GM12878 (cell line): ENCODE measurements around the gene CASP10. TPM values are rescaled to one million over a fixed set of nuclear protein-coding genes. Genes with fewer than 3 reads are reported as not detected.

Experiments used
- ATAC-seq: fragments of 200-7000 bp; cut with Tn5 transposase; 3 replicates; pipeline ENCODE4 v1.9.1; 2020; ENCODE audit warnings: mild to moderate bottlenecking, moderate library complexity
- BruUV-seq: library from RNA; stranded (reverse); fragments of 400-500 nt; replicated peaks from 2 replicates; lab custom pipeline; 2021; lab: Mats Ljungman, UMichigan
- CTCF ChIA-PET: fragments of 300-600 bp; sonication (Branson Sonifier 250); formaldehyde crosslinking; extraction: SDS; loops from one replicate; lab custom pipeline; 2021; ENCODE audit warnings: inconsistent platforms; lab: Yijun Ruan, JAX
- POLR2A ChIA-PET: fragments of 350-600 bp; formaldehyde crosslinking; extraction: SDS; loops from one replicate; lab custom pipeline; 2021; ENCODE audit warnings: inconsistent platforms; lab: Charles Lee
- RAD21 ChIA-PET: fragments of 300-600 bp; sonication (Branson Sonifier 250); formaldehyde crosslinking; loops from one replicate; lab custom pipeline; 2023; ENCODE audit warnings: antibody characterized with exemption; ENCODE audit not compliant: unreplicated experiment; lab: Charles Lee
- SMC1A ChIA-PET: fragments of 300-600 bp; sonication (Branson Sonifier 250); formaldehyde crosslinking; loops from one replicate; lab custom pipeline; 2023; ENCODE audit not compliant: unreplicated experiment, uncharacterized antibody; lab: Charles Lee
- DNase-seq: peaks from one replicate; pipeline ENCODE4 v3.0.0-alpha.2; 2011; ENCODE audit warnings: low read depth, low spot score
- FAIRE-seq: peaks from 3 replicates; lab custom pipeline; 2011; peaks lifted over from hg19 to GRCh38; lab: Jason Lieb, UNC
- H2AFZ ChIP-seq: 2 replicates; pipeline ENCODE4 v1.6.0; 2011; ENCODE audit warnings: low read depth, low read length, control low read depth; ENCODE audit not compliant: control insufficient read depth
- H3K27ac ChIP-seq: 2 replicates; pipeline ENCODE4 v1.5.1; 2011; ENCODE audit warnings: control low read depth; ENCODE audit not compliant: control insufficient read depth, insufficient read depth
- H3K27me3 ChIP-seq, 2 experiments: replicated peaks in 1 of 2; 2 replicates each; pipeline versions ENCODE4 v1.6.0 to v1.6.1; 2011; ENCODE audit warnings: low read length in 1 of 2; ENCODE audit not compliant: control insufficient read depth in 2 of 2, insufficient read depth in 2 of 2
- H3K36me3 ChIP-seq, 2 experiments: 2 replicates each; pipeline ENCODE4 v1.5.1; 2011; ENCODE audit warnings: low read length in 1 of 2; ENCODE audit not compliant: control insufficient read depth in 2 of 2, insufficient read depth in 2 of 2
- H3K4me1 ChIP-seq: 2 replicates; pipeline ENCODE4 v1.6.1; 2011; ENCODE audit warnings: mild to moderate bottlenecking, low read length, moderate library complexity, mixed read lengths; ENCODE audit not compliant: control insufficient read depth, insufficient read depth
- H3K4me2 ChIP-seq: 2 replicates; pipeline ENCODE4 v1.6.0; 2011; ENCODE audit warnings: control low read depth; ENCODE audit not compliant: control insufficient read depth, insufficient read depth
- H3K4me3 ChIP-seq: fragments of 200-600 bp; sonication (generic); 2 replicates; pipeline ENCODE4 v1.5.1; 2016
- H3K79me2 ChIP-seq: 2 replicates; pipeline ENCODE4 v1.6.0; 2011; ENCODE audit warnings: low read length; ENCODE audit not compliant: control insufficient read depth, insufficient read depth
- H3K9ac ChIP-seq: 2 replicates; pipeline ENCODE4 v1.8.0; 2011; ENCODE audit warnings: low read length, control low read depth, mixed read lengths; ENCODE audit not compliant: control insufficient read depth, insufficient read depth
- H3K9me3 ChIP-seq: replicated peaks from 3 replicates; pipeline ENCODE4 v1.5.1; 2011; ENCODE audit warnings: mild to moderate bottlenecking, low read length; ENCODE audit not compliant: control insufficient read depth, insufficient read depth
- H4K20me1 ChIP-seq: 2 replicates; pipeline ENCODE4 v1.6.0; 2011; ENCODE audit not compliant: control insufficient read depth, insufficient read depth
- ESRRA ChIP-seq: IDR thresholded peaks from 2 replicates; pipeline ENCODE4 v1.6.1; 2012; ENCODE audit warnings: mild to moderate bottlenecking, low read length, improper control_type of control experiment
- JUNB ChIP-seq: IDR thresholded peaks from 2 replicates; pipeline ENCODE4 v1.6.1; 2016; ENCODE audit warnings: antibody characterized with exemption, mild to moderate bottlenecking
- NR2F1 ChIP-seq: fragments of 450-650 bp; conservative IDR thresholded peaks from 2 replicates; pipeline ENCODE4 v1.6.1; 2017; ENCODE audit warnings: mild to moderate bottlenecking
- POLR2AphosphoS2 ChIP-seq: IDR thresholded peaks from 2 replicates; pipeline ENCODE4 v1.6.1; 2011; ENCODE audit warnings: low read depth, mild to moderate bottlenecking, low read length, improper control_type of control experiment, moderate library complexity
- POLR2AphosphoS5 ChIP-seq: IDR thresholded peaks from 2 replicates; pipeline ENCODE4 v1.6.1; 2011; ENCODE audit warnings: mild to moderate bottlenecking, low read length, inconsistent platforms
- RUNX3 ChIP-seq: IDR thresholded peaks from 2 replicates; pipeline ENCODE4 v1.6.1; 2012; ENCODE audit warnings: low read length, inconsistent platforms
- TCF12 ChIP-seq: IDR thresholded peaks from 2 replicates; pipeline ENCODE4 v1.6.1; 2011; ENCODE audit warnings: low read depth, mild to moderate bottlenecking, low read length
- TCF3 ChIP-seq: IDR thresholded peaks from 2 replicates; pipeline ENCODE4 v1.6.1; 2012; ENCODE audit warnings: low read depth, mild to moderate bottlenecking, low read length, borderline replicate concordance; ENCODE audit not compliant: insufficient read depth
- YBX1 ChIP-seq: fragments of 450-650 bp; IDR thresholded peaks from 2 replicates; pipeline ENCODE4 v1.6.1; 2016; ENCODE audit warnings: antibody characterized with exemption
- ZBED1 ChIP-seq: IDR thresholded peaks from 2 replicates; pipeline ENCODE4 v1.6.1; 2016; ENCODE audit warnings: borderline replicate concordance
- ZNF207 ChIP-seq: fragments of 450-650 bp; IDR thresholded peaks from 2 replicates; pipeline ENCODE4 v1.6.1; 2014; ENCODE audit warnings: antibody characterized with exemption, mild to moderate bottlenecking, borderline replicate concordance
- WGBS: methylation state at CpG from one replicate; pipeline ENCODE4 v1.1.6; 2016; ENCODE audit warnings: low lambda C conversion rate; ENCODE audit not compliant: insufficient replicate concordance, insufficient coverage; ENCODE audit errors: missing lambda C conversion rate; 5-methylcytosine and 5-hydroxymethylcytosine counted together
- in situ Hi-C: fragments of 300-500 bp; cut with MboI; formaldehyde crosslinking; loops from 9 replicates; pipeline ENCODE4 v1.14.3; 2018; ENCODE audit warnings: mixed read lengths
- intact Hi-C: fragments of 100-400 bp; cut with micrococcal nuclease; formaldehyde crosslinking; loops from one replicate; pipeline ENCODE4 v1.14.2; 2022; ENCODE audit not compliant: unreplicated experiment
- polyA plus RNA-seq, 11 experiments: library from polyadenylated mRNA; depleted of rRNA in 4 of 11; unstranded in 6 of 11; stranded (reverse) in 5 of 11; fragments of >200 nt; fragmentation: Nextera tagmentation in 4 of 11; fragmentation: Illumina TruSeq in 1 of 11; extraction: Ambion mirVana in 4 of 11; extraction: Trizol in 1 of 11; gene quantifications; 1 replicate in 1 of 11; 2 replicates in 10 of 11; pipeline versions ENCODE4 v1.2.1 to v1.2.3, GENCODE V29; 2011 to 2016; ENCODE audit warnings: inconsistent platforms in 2 of 11, missing spikeins in 2 of 11, low read depth in 1 of 11
- total RNA-seq, 4 experiments: library from RNA; depleted of rRNA in 3 of 4; stranded (reverse); fragments of >200 nt in 3 of 4; fragmentation: Illumina TruSeq in 1 of 4; extraction: Trizol in 1 of 4; gene quantifications; 2 replicates each; pipeline versions ENCODE4 v1.2.1 to v1.2.3, GENCODE V29; 2013 to 2021
- TF ChIP-seq, protein P1 (sequence below): fragments of 450-650 bp; formaldehyde crosslinking; IDR thresholded peaks from 2 replicates; pipeline ENCODE4 v1.5.0; 2022; ENCODE audit warnings: mild to moderate bottlenecking, missing genetic modification characterization
- TF ChIP-seq, protein P2 (sequence below): fragments of 450-650 bp; IDR thresholded peaks from 2 replicates; pipeline ENCODE4 v1.6.1; 2018; ENCODE audit warnings: mild to moderate bottlenecking, low read depth, moderate library complexity; ENCODE audit not compliant: partially characterized antibody

Gene CASP10
- total and polyA plus RNA-seq, 10 of the 15 experiments (the other 5 are each of a cell fraction or from before 2014, with no cell fraction given): 7.2 to 14.1 (median 10.8) TPM

DNA sequence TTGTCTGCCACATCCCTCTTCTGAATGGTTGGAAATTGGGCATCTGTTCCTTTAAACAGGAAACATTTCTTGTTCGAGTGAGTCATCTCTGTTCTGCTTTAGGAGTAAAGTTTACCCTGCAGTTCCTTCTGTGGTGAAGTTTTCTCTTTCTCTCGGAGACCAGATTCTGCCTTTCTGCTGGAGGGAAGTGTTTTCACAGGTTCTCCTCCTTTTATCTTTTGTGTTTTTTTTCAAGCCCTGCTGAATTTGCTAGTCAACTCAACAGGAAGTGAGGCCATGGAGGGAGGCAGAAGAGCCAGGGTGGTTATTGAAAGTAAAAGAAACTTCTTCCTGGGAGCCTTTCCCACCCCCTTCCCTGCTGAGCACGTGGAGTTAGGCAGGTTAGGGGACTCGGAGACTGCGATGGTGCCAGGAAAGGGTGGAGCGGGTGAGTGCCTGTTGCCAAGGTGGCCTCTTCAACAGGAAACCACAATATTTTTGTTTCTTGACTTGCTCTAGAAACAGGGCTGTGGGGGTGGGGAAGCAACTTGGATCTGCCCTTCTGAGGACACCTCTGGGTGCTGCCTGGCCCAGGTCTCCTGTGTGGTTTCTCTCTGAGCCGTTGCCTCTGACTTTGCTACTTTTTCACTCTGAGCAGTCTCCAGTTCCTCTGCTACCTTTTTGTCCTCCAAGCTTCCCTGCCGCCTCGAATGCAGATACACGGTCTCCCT lies 75.2 kb downstream of the CASP10 start:
- Histone ChIP-seq H3K4me2 (peak overlapping the region; percentile 97), H2AFZ (peak overlapping the region; percentile 76), H3K27ac (peak overlapping the region; percentile 99), H4K20me1 (no peaks in the 10 kb centered on the region), H3K79me2 (peaks cover 9% of the 10 kb centered on the region), H3K27me3 (no peaks in the 10 kb centered on the region), H3K9me3 (no peaks in the 10 kb centered on the region; the same call in 2 of the 3 replicates), H3K4me1 (peaks cover 29% of the 10 kb centered on the region), H3K36me3 (no peaks in the 10 kb centered on the region; a peak in 3 of 4 replicates), H3K4me3 (peak overlapping the region; percentile 62), H3K9ac (peak overlapping the region; percentile 76)
- POLR2A ChIA-PET: interaction anchor here (1.4 to 5.1 kb wide), 3 partner anchors 21 to 25 kb away, joined by 3 to 33 read pairs (median 6); no protein-coding TSS in a partner anchor
- SMC1A ChIA-PET: interaction anchor here (0.6 to 10.5 kb wide), 6 partner anchors 10 to 295 kb away, joined by 3 to 87 read pairs (median 5); no protein-coding TSS in a partner anchor
- RAD21 ChIA-PET: interaction anchor here (1.2 to 6.4 kb wide), 3 partner anchors 15 to 75 kb away, joined by 4 to 79 read pairs (median 4); partner anchors contain the start of gene CASP10
- DNase-seq (peak; percentile 79), FAIRE-seq (peak; percentile 95), ATAC-seq (peak; percentile 79)
- CTCF ChIA-PET: interaction anchor here (1.9 to 6.6 kb wide), 3 partner anchors 21 to 75 kb away, joined by 5 to 34 read pairs (median 9); partner anchors contain the start of gene CASP10
- intact Hi-C loops (loop anchor here (1.0 to 5.0 kb wide), 2 partner anchors 22 to 194 kb away; partner anchors contain the start of genes STRADB and TRAK2), in situ Hi-C loops (no loop called here)
- 2% methylated on average over 10 of the region's 10 CpGs for WGBS
- TSS peak; percentile 94 for BruUV-seq
- TF ChIP-seq TCF12: peak; percentile 64; the same call in 1 of the 2 replicates
- peak; percentile 43; the same call in 1 of the 2 replicates for TF ChIP-seq TCF3
- peak; percentile 78; the same call in 1 of the 2 replicates for TF ChIP-seq NR2F1
- TF ChIP-seq POLR2AphosphoS5: peak; percentile 75
- TF ChIP-seq ZBED1: peak; percentile 74; the same call in 1 of the 2 replicates
- TF ChIP-seq, protein P1, sequence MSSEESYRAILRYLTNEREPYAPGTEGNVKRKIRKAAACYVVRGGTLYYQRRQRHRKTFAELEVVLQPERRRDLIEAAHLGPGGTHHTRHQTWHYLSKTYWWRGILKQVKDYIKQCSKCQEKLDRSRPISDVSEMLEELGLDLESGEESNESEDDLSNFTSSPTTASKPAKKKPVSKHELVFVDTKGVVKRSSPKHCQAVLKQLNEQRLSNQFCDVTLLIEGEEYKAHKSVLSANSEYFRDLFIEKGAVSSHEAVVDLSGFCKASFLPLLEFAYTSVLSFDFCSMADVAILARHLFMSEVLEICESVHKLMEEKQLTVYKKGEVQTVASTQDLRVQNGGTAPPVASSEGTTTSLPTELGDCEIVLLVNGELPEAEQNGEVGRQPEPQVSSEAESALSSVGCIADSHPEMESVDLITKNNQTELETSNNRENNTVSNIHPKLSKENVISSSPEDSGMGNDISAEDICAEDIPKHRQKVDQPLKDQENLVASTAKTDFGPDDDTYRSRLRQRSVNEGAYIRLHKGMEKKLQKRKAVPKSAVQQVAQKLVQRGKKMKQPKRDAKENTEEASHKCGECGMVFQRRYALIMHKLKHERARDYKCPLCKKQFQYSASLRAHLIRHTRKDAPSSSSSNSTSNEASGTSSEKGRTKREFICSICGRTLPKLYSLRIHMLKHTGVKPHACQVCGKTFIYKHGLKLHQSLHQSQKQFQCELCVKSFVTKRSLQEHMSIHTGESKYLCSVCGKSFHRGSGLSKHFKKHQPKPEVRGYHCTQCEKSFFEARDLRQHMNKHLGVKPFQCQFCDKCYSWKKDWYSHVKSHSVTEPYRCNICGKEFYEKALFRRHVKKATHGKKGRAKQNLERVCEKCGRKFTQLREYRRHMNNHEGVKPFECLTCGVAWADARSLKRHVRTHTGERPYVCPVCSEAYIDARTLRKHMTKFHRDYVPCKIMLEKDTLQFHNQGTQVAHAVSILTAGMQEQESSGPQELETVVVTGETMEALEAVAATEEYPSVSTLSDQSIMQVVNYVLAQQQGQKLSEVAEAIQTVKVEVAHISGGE (CRISPR knock-in tag): no peak
- TF ChIP-seq, protein P2, sequence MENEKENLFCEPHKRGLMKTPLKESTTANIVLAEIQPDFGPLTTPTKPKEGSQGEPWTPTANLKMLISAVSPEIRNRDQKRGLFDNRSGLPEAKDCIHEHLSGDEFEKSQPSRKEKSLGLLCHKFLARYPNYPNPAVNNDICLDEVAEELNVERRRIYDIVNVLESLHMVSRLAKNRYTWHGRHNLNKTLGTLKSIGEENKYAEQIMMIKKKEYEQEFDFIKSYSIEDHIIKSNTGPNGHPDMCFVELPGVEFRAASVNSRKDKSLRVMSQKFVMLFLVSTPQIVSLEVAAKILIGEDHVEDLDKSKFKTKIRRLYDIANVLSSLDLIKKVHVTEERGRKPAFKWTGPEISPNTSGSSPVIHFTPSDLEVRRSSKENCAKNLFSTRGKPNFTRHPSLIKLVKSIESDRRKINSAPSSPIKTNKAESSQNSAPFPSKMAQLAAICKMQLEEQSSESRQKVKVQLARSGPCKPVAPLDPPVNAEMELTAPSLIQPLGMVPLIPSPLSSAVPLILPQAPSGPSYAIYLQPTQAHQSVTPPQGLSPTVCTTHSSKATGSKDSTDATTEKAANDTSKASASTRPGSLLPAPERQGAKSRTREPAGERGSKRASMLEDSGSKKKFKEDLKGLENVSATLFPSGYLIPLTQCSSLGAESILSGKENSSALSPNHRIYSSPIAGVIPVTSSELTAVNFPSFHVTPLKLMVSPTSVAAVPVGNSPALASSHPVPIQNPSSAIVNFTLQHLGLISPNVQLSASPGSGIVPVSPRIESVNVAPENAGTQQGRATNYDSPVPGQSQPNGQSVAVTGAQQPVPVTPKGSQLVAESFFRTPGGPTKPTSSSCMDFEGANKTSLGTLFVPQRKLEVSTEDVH: no peak
- TF ChIP-seq ESRRA: no peak
- 0 out of 2 replicates have a peak, but pooled peaks have one; percentile 35 for TF ChIP-seq ZNF207
- no peak for TF ChIP-seq POLR2AphosphoS2
- no peak for TF ChIP-seq YBX1
- TF ChIP-seq RUNX3: peak; percentile 95
- TF ChIP-seq JUNB: peak; percentile 76
